IPS-20b (cell line): ENCODE results near the gene AFF2.

Experiments used
- H3K27ac ChIP-seq: one replicate; pipeline ENCODE4 v1.5.1; 2013; ENCODE audit warnings: low read length
- H3K27me3 ChIP-seq: 2 replicates; pipeline ENCODE4 v1.6.1; 2013; ENCODE audit warnings: mild to moderate bottlenecking, low read length, inconsistent platforms; ENCODE audit not compliant: insufficient read depth
- H3K36me3 ChIP-seq: 2 replicates; pipeline ENCODE4 v1.6.1; 2013; ENCODE audit warnings: low read depth, mild to moderate bottlenecking, inconsistent platforms, low read length, moderate library complexity; ENCODE audit not compliant: insufficient read depth
- H3K4me1 ChIP-seq: 2 replicates; pipeline ENCODE4 v1.6.1; 2013; ENCODE audit warnings: mild to moderate bottlenecking, control low read depth, inconsistent platforms, low read length, moderate library complexity; ENCODE audit not compliant: insufficient read depth
- H3K4me3 ChIP-seq: 2 replicates; pipeline ENCODE4 v1.5.1; 2013; ENCODE audit warnings: mild to moderate bottlenecking, low read length, inconsistent platforms
- H3K9ac ChIP-seq: 2 replicates; pipeline ENCODE4 v1.6.1; 2013; ENCODE audit warnings: low read depth, mild to moderate bottlenecking, inconsistent platforms, low read length, moderate library complexity
- H3K9me3 ChIP-seq: 2 replicates; pipeline ENCODE4 v1.6.1; 2013; ENCODE audit warnings: mild to moderate bottlenecking, low read depth, low read length, inconsistent platforms; ENCODE audit not compliant: insufficient read depth

The AFF2 gene

DNA sequence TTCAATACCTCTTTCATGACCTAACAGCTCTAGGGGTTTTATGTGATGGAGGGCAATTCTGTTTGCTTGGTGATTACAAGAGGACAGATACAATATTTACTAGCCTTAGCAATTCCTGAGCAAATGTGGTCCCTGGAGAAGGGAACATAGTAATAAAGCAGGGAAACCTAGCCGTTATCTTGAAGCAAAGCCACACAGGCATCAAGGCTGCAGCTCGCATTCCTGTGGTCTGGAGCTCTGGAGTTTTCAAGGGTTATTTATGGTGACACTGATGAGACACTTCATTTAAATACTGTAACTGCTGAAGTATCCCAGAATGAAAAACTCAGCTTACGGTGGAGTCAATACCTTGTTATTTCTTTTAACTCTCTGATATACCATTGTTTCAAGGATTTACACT lies 66.8 kb downstream of the AFF2 start:
- no peak overlapping the region for H3K9ac ChIP-seq
- no peak overlapping the region for H3K4me3 ChIP-seq
- no peaks in the 10 kb centered on the region for H3K36me3 ChIP-seq
- no peaks in the 10 kb centered on the region for H3K9me3 ChIP-seq
- peaks cover 6% of the 10 kb centered on the region for H3K4me1 ChIP-seq
- no peaks in the 10 kb centered on the region for H3K27me3 ChIP-seq
- no peak overlapping the region for H3K27ac ChIP-seq

- no peak overlapping the region for H3K27ac ChIP-seq
- no peaks in the 10 kb centered on the region for H3K9me3 ChIP-seq
- H3K4me1 ChIP-seq: peaks cover 2% of the 10 kb centered on the region
- no peak overlapping the region for H3K9ac ChIP-seq
- H3K36me3 ChIP-seq: no peaks in the 10 kb centered on the region
- no peak overlapping the region for H3K4me3 ChIP-seq
- H3K27me3 ChIP-seq: no peaks in the 10 kb centered on the region
Observed at GRCh38 chrX:148567779-148568178, 67.4 kb downstream of the AFF2 start.

GRCh38 chrX:148568763-148569162 lies 68.3 kb downstream of the AFF2 start:
- Histone ChIP-seq H3K27ac (no peak overlapping the region), H3K9ac (no peak overlapping the region), H3K36me3 (no peaks in the 10 kb centered on the region), H3K4me1 (no peaks in the 10 kb centered on the region; the same call in 1 of the 2 replicates), H3K4me3 (no peak overlapping the region), H3K9me3 (no peaks in the 10 kb centered on the region), H3K27me3 (no peaks in the 10 kb centered on the region)

GRCh38 chrX:148572337-148572736 lies 71.9 kb downstream of the AFF2 start:
- H3K4me1 ChIP-seq: no peaks in the 10 kb centered on the region
- no peaks in the 10 kb centered on the region for H3K9me3 ChIP-seq
- no peaks in the 10 kb centered on the region for H3K36me3 ChIP-seq
- H3K9ac ChIP-seq: no peak overlapping the region
- H3K27ac ChIP-seq: no peak overlapping the region
- no peak overlapping the region for H3K4me3 ChIP-seq
- no peaks in the 10 kb centered on the region for H3K27me3 ChIP-seq

DNA sequence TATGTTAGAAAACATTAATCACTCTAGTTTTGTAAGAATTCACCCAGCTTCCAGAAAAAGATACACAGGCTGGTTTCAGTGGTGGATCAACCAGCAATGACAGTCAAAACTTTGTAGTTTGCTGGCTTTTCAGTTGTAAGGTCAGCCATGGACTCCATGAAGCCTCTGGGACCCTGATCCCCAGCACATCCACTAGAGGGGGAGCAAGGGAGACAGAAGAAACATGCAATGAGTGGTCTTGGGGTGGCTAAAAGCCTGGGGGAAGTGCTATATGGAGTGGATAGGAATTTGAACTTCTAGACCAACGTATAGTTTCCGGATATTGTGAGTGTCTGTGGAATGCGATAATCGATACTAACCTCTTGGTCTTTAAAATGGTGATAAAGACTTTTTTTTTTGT lies 72.7 kb downstream of the AFF2 start:
- Histone ChIP-seq H3K36me3 (no peaks in the 10 kb centered on the region), H3K27ac (no peak overlapping the region), H3K4me1 (no peaks in the 10 kb centered on the region)

DNA sequence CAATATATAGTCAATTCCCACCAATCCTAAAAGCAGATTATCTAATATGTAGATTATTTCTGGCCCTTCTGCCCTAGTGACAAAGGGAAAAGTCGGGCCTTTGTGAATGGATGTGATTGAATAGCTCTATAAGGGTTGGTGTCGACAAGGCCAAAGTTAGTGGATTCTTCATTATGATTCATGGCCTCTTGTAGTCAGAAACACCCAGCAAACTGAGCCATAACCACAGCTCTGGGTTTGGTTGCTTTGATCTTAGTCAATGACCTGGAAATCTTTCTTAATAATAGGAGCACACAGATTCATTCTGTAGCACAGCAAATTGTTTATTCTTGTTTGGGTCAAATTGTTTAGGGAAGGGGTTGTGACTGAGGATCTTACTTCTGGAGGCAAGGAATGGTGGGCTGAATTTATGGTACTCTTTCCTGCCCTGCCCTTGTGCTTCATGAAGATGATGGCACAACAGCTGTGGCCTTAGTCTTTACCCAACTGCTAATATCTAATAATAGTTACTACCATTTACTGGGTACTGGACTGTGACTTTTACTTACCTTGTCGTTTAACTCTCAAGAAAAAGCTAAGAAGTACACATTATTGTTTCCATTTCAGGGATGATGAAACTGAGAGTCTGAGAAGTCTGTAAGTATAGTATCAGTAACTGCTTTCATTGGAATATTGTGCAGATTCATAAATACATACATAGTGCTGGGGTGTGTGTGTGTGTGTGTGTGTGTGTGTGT lies 74.0 kb downstream of the AFF2 start:
- no peaks in the 10 kb centered on the region for H3K36me3 ChIP-seq
- no peak overlapping the region for H3K4me3 ChIP-seq
- no peak overlapping the region for H3K27ac ChIP-seq
- no peaks in the 10 kb centered on the region for H3K27me3 ChIP-seq
- no peak overlapping the region for H3K9ac ChIP-seq
- H3K9me3 ChIP-seq: no peaks in the 10 kb centered on the region
- no peaks in the 10 kb centered on the region for H3K4me1 ChIP-seq

More for the DNA sequence above, 72.7 kb downstream of the AFF2 start:
- H3K27me3 ChIP-seq: no peaks in the 10 kb centered on the region
- no peak overlapping the region for H3K9ac ChIP-seq
- no peak overlapping the region for H3K4me3 ChIP-seq
- H3K9me3 ChIP-seq: no peaks in the 10 kb centered on the region

DNA sequence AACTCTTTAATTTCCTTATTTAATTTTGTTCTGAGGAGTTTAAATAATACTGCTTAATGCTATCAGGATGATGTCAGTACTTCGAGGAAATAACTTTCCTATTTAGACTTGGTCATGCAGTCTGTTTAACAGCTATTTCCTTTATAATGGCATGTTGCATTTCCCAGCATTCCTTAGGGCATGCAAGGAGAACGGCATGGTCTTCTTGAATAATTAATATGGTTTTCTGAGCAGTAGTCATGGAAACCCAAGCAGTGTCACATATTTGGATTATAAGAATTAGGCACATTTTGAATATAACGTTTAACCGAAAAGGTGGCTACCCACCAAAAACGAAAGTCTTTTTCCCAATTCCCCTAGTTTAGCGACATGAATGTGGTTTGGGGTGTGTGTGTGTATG lies 76.0 kb downstream of the AFF2 start:
- H3K4me1 ChIP-seq: no peaks in the 10 kb centered on the region
- no peaks in the 10 kb centered on the region for H3K27me3 ChIP-seq
- no peak overlapping the region for H3K27ac ChIP-seq
- H3K36me3 ChIP-seq: no peaks in the 10 kb centered on the region
- no peak overlapping the region for H3K9ac ChIP-seq
- no peaks in the 10 kb centered on the region for H3K9me3 ChIP-seq
- no peak overlapping the region for H3K4me3 ChIP-seq

DNA sequence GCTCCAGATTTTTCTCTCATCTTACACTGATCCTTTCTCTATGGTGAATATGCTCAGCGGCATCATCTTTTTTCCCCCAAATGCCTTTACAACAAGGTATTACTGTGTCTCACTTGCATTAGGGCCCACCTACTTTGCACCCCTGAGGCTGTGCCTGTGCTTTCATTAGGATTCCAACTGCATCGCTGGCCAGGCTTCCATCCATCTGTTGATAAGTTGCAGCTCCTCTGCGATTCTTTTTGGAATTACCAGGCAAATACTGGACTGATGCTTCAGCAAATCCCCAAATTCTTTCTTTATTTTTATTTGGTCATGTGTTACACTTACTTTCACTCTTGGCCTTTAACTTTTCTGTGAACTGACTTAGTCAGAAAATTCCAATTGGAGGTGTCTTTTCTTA lies 77.3 kb downstream of the AFF2 start:
- Histone ChIP-seq H3K9ac (no peak overlapping the region), H3K4me3 (no peak overlapping the region), H3K27ac (no peak overlapping the region), H3K9me3 (no peaks in the 10 kb centered on the region), H3K27me3 (no peaks in the 10 kb centered on the region), H3K4me1 (no peaks in the 10 kb centered on the region), H3K36me3 (no peaks in the 10 kb centered on the region)

GRCh38 chrX:148580016-148580415 lies 79.6 kb downstream of the AFF2 start:
- no peaks in the 10 kb centered on the region for H3K36me3 ChIP-seq
- no peaks in the 10 kb centered on the region for H3K27me3 ChIP-seq
- no peak overlapping the region for H3K27ac ChIP-seq
- H3K9me3 ChIP-seq: no peaks in the 10 kb centered on the region
- H3K4me1 ChIP-seq: no peaks in the 10 kb centered on the region
- no peak overlapping the region for H3K9ac ChIP-seq
- H3K4me3 ChIP-seq: no peak overlapping the region

DNA sequence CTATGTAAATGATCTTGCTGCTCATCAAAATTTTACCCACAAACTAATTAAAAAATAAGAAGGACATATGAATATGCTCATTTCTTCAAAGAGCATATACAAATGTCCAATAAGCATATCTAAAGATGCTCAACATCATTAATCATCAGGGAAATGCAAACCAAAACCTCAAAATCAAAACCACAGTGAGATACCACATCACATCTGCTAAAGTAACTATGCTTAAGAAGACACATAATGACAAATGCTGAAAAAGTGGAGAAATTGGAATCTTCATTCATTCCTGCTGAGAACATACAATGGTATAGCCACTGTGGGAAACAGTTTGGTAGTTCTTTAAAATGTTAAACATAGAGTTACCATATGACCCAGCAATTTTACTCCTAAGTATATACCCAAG lies 81.9 kb downstream of the AFF2 start:
- Histone ChIP-seq H3K36me3 (no peaks in the 10 kb centered on the region), H3K27ac (no peak overlapping the region), H3K4me3 (no peak overlapping the region), H3K9ac (no peak overlapping the region), H3K27me3 (no peaks in the 10 kb centered on the region), H3K4me1 (no peaks in the 10 kb centered on the region), H3K9me3 (no peaks in the 10 kb centered on the region)

GRCh38 chrX:148588649-148589310 lies 88.4 kb downstream of the AFF2 start:
- peaks cover 4% of the 10 kb centered on the region; the same call in 1 of the 2 replicates for H3K4me1 ChIP-seq
- H3K27me3 ChIP-seq: no peaks in the 10 kb centered on the region
- H3K36me3 ChIP-seq: no peaks in the 10 kb centered on the region
- no peaks in the 10 kb centered on the region for H3K9me3 ChIP-seq
- H3K4me3 ChIP-seq: no peak overlapping the region
- H3K9ac ChIP-seq: no peak overlapping the region
- H3K27ac ChIP-seq: no peak overlapping the region

DNA sequence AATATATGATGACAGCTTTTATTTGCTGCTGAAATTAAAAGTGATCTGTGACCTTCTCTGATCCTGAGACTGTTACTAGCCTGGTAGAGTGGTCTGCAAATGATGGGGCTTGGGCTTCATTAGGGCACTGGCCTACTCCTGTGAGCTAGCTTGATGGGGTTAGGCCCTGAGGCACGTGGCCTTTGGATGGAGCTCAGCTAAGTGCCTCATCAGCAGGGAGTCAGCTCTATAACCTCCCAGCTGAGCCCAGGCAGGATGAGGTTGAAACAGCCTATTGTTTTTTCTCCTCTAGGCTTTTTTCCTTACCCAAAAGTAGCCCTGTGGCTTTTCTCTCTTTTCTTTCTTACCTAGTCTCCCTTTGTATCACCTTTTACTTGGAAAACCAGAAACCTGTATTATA lies 92.2 kb downstream of the AFF2 start:
- no peaks in the 10 kb centered on the region for H3K9me3 ChIP-seq
- no peak overlapping the region for H3K27ac ChIP-seq
- H3K27me3 ChIP-seq: no peaks in the 10 kb centered on the region
- H3K4me3 ChIP-seq: no peak overlapping the region
- no peaks in the 10 kb centered on the region for H3K36me3 ChIP-seq
- H3K4me1 ChIP-seq: peaks cover 4% of the 10 kb centered on the region; the same call in 1 of the 2 replicates
- H3K9ac ChIP-seq: no peak overlapping the region
